VCaP (cell line): ENCODE results near the gene ADSS1.

Experiments
- H3K27ac ChIP-seq: fragments of 450-650 bp; 2 replicates; pipeline ENCODE4 v1.5.1; 2017
- CTCF ChIP-seq: fragments of 450-650 bp; conservative IDR thresholded peaks from 2 replicates; pipeline ENCODE4 v1.5.1; 2017; ENCODE audit warnings: mild to moderate bottlenecking, moderate library complexity

The ADSS1 gene

GRCh38 chr14:104772707-104773504 is 48.9 kb downstream of the ADSS1 start:
- no peak overlapping the region; the same call in 1 of the 2 replicates for H3K27ac ChIP-seq
- no peak for TF ChIP-seq CTCF

GRCh38 chr14:104773505-104774452 is 49.8 kb downstream of the ADSS1 start:
- TF ChIP-seq CTCF = no peak
- H3K27ac ChIP-seq = peak overlapping the region; percentile 73

- no peak for TF ChIP-seq CTCF
Measured at GRCh38 chr14:104774453-104775072, 50.5 kb downstream of the ADSS1 start.

GRCh38 chr14:104775073-104775489 is 51.1 kb downstream of the ADSS1 start:
- peak overlapping the region; percentile 73 for H3K27ac ChIP-seq
- TF ChIP-seq CTCF = no peak

More at GRCh38 chr14:104774453-104775072, 50.5 kb downstream of the ADSS1 start:
- peak overlapping the region; percentile 73 for H3K27ac ChIP-seq

GRCh38 chr14:104776481-104776880 is 52.5 kb downstream of the ADSS1 start:
- H3K27ac ChIP-seq = no peak overlapping the region
- no peak for TF ChIP-seq CTCF

GRCh38 chr14:104776961-104777807 is 53.2 kb downstream of the ADSS1 start:
- H3K27ac ChIP-seq = no peak overlapping the region

More at GRCh38 chr14:104776961-104777807, 53.2 kb downstream of the ADSS1 start:
- no peak for TF ChIP-seq CTCF
